HG03520 (cell line): Measurements from ENCODE around the gene AIG1.
A peak's percentile ranks its signal among the peaks of the same experiment; 100 is the strongest.

Source experiments
- ATAC-seq: cut with Tn5 transposase; IDR thresholded peaks from one replicate; pipeline ENCODE4 v1.9.1; 2021; ENCODE audit warnings: mild to moderate bottlenecking, moderate library complexity; ENCODE audit not compliant: unreplicated experiment

AIG1 gene

GRCh38 chr6:143261899-143262436 is 201.3 kb downstream of the AIG1 start:
- ATAC-seq, result no peak

- peak; percentile 58 for ATAC-seq
Measured at GRCh38 chr6:143262859-143263258, 202.2 kb downstream of the AIG1 start.

- ATAC-seq, result no peak
Measured at GRCh38 chr6:143264379-143264778, 203.7 kb downstream of the AIG1 start.

- no peak for ATAC-seq
Measured at GRCh38 chr6:143264986-143265764, 204.5 kb downstream of the AIG1 start.

GRCh38 chr6:143267760-143268159 is 207.1 kb downstream of the AIG1 start:
- no peak for ATAC-seq

GRCh38 chr6:143268439-143268838 is 207.8 kb downstream of the AIG1 start:
- no peak for ATAC-seq

- ATAC-seq, result no peak
Measured at GRCh38 chr6:143270026-143270425, 209.3 kb downstream of the AIG1 start.

- no peak for ATAC-seq
Measured at GRCh38 chr6:143271024-143271423, 210.3 kb downstream of the AIG1 start.

- peak; percentile 96 for ATAC-seq
Measured at GRCh38 chr6:143276436-143276835, 215.7 kb downstream of the AIG1 start.

- ATAC-seq, result no peak
Measured at GRCh38 chr6:143279385-143279784, 218.7 kb downstream of the AIG1 start.

GRCh38 chr6:143283887-143284645 is 223.4 kb downstream of the AIG1 start:
- no peak for ATAC-seq

GRCh38 chr6:143286251-143286795 is 225.6 kb downstream of the AIG1 start:
- no peak for ATAC-seq

GRCh38 chr6:143288923-143289322 is 228.2 kb downstream of the AIG1 start:
- no peak for ATAC-seq

- ATAC-seq, result no peak
Measured at GRCh38 chr6:143290206-143290605, 229.5 kb downstream of the AIG1 start.

GRCh38 chr6:143293523-143293922 is 232.8 kb downstream of the AIG1 start:
- no peak for ATAC-seq

- no peak for ATAC-seq
Measured at GRCh38 chr6:143294265-143294860, 233.7 kb downstream of the AIG1 start.

GRCh38 chr6:143295932-143296331 is 235.2 kb downstream of the AIG1 start:
- ATAC-seq, result no peak

GRCh38 chr6:143298071-143298470 is 237.4 kb downstream of the AIG1 start:
- ATAC-seq, result no peak

GRCh38 chr6:143299253-143300166 is 238.8 kb downstream of the AIG1 start:
- peak; percentile 97 for ATAC-seq

GRCh38 chr6:143301188-143301587 is 240.5 kb downstream of the AIG1 start:
- ATAC-seq, result no peak
